ENCODE results near the gene ZDHHC16.

Gene ZDHHC16

DNA sequence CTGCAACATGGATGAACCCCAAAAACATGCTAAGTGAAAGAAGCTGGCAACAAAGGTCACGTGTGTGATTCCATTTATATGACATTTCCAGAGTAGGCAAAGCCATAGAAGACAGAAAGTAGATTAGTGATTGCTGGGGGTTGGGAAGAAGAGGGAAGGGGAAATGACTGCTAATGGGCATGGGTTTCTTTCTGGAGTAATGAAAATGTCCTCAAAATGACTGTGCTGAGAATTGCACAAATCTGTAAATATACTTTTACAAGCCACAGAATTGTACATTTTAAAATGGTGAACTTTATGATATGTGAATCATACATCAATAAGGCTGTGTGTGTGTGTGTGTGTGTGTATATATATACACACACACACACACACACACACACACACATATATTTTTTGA is 36.4 kb downstream of the ZDHHC16 start:
- no peak for ATAC-seq
- TF ChIP-seq ARNTL (CRISPR knock-in tag; IDR thresholded peaks at IDR 0.05; ENCODE audit: borderline replicate concordance, low read depth) (no peak), ESRRG (CRISPR knock-in tag; IDR thresholded peaks at IDR 0.05) (no peak)

- TF ChIP-seq, protein P1, sequence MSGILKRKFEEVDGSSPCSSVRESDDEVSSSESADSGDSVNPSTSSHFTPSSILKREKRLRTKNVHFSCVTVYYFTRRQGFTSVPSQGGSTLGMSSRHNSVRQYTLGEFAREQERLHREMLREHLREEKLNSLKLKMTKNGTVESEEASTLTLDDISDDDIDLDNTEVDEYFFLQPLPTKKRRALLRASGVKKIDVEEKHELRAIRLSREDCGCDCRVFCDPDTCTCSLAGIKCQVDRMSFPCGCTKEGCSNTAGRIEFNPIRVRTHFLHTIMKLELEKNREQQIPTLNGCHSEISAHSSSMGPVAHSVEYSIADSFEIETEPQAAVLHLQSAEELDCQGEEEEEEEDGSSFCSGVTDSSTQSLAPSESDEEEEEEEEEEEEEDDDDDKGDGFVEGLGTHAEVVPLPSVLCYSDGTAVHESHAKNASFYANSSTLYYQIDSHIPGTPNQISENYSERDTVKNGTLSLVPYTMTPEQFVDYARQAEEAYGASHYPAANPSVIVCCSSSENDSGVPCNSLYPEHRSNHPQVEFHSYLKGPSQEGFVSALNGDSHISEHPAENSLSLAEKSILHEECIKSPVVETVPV (CRISPR knock-in tag; IDR thresholded peaks at IDR 0.05), result no peak
- no peak for TF ChIP-seq OSR1 (CRISPR knock-in tag; IDR thresholded peaks at IDR 0.05)
- TF ChIP-seq ZC3H10 (CRISPR knock-in tag; IDR thresholded peaks at IDR 0.05), result no peak
- no peak for TF ChIP-seq ZNF70 (CRISPR knock-in tag; IDR thresholded peaks at IDR 0.05)
- TF ChIP-seq TSHZ2 (CRISPR knock-in tag; IDR thresholded peaks at IDR 0.05), result no peak
- TF ChIP-seq PPARA (CRISPR knock-in tag; IDR thresholded peaks at IDR 0.05; ENCODE audit: borderline replicate concordance), result no peak
- no peak for TF ChIP-seq CSDC2 (CRISPR knock-in tag; IDR thresholded peaks at IDR 0.05)
- TF ChIP-seq, protein P2, sequence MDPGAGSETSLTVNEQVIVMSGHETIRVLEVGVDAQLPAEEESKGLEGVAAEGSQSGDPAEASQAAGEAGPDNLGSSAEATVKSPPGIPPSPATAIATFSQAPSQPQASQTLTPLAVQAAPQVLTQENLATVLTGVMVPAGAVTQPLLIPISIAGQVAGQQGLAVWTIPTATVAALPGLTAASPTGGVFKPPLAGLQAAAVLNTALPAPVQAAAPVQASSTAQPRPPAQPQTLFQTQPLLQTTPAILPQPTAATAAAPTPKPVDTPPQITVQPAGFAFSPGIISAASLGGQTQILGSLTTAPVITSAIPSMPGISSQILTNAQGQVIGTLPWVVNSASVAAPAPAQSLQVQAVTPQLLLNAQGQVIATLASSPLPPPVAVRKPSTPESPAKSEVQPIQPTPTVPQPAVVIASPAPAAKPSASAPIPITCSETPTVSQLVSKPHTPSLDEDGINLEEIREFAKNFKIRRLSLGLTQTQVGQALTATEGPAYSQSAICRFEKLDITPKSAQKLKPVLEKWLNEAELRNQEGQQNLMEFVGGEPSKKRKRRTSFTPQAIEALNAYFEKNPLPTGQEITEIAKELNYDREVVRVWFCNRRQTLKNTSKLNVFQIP (CRISPR knock-in tag; IDR thresholded peaks at IDR 0.05; ENCODE audit: borderline replicate concordance, low read depth), result no peak
- TF ChIP-seq ZFP3 (CRISPR knock-in tag; IDR thresholded peaks at IDR 0.05), result no peak
- TF ChIP-seq ESRRG (CRISPR knock-in tag; IDR thresholded peaks at IDR 0.05), result no peak
- TF ChIP-seq ZNF565 (CRISPR knock-in tag; conservative IDR thresholded peaks at IDR 0.05; ENCODE audit: low read depth), result no peak
- no peak for TF ChIP-seq ISL1 (CRISPR knock-in tag; IDR thresholded peaks at IDR 0.05)
- ATAC-seq, result no peak
Measured at GRCh38 chr10:97483506-97483905, 37.5 kb downstream of the ZDHHC16 start.

- TF ChIP-seq ISL1 (CRISPR knock-in tag; IDR thresholded peaks at IDR 0.05) (no peak), OSR1 (CRISPR knock-in tag; IDR thresholded peaks at IDR 0.05) (no peak), PATZ1 (CRISPR knock-in tag; IDR thresholded peaks at IDR 0.05; ENCODE audit: borderline replicate concordance) (no peak), ZFP3 (CRISPR knock-in tag; IDR thresholded peaks at IDR 0.05) (no peak), PPARA (CRISPR knock-in tag; IDR thresholded peaks at IDR 0.05; ENCODE audit: borderline replicate concordance) (no peak), BACH2 (CRISPR knock-in tag; IDR thresholded peaks at IDR 0.05; ENCODE audit: borderline replicate concordance) (no peak), TCF4 (CRISPR knock-in tag; IDR thresholded peaks at IDR 0.05; ENCODE audit: borderline replicate concordance) (no peak), GLIS3 (CRISPR knock-in tag; IDR thresholded peaks at IDR 0.05) (no peak), ZNF8 (CRISPR knock-in tag; IDR thresholded peaks at IDR 0.05) (no peak), ZFP30 (CRISPR knock-in tag; IDR thresholded peaks at IDR 0.05) (no peak), ESRRG (CRISPR knock-in tag; IDR thresholded peaks at IDR 0.05) (no peak), ZNF70 (CRISPR knock-in tag; IDR thresholded peaks at IDR 0.05) (no peak), ZC3H10 (CRISPR knock-in tag; IDR thresholded peaks at IDR 0.05) (no peak), ARNTL (CRISPR knock-in tag; IDR thresholded peaks at IDR 0.05; ENCODE audit: borderline replicate concordance, low read depth) (no peak), TOX (CRISPR knock-in tag; IDR thresholded peaks at IDR 0.05; ENCODE audit: borderline replicate concordance) (no peak), SNAI2 (CRISPR knock-in tag; IDR thresholded peaks at IDR 0.05) (no peak), ZNF565 (CRISPR knock-in tag; conservative IDR thresholded peaks at IDR 0.05; ENCODE audit: low read depth) (no peak)
- TF ChIP-seq, protein P2 (CRISPR knock-in tag; IDR thresholded peaks at IDR 0.05; ENCODE audit: borderline replicate concordance, low read depth), result no peak
- ATAC-seq, result no peak
Measured at GRCh38 chr10:97483921-97484320, 37.9 kb downstream of the ZDHHC16 start.
